ENCODE data around the gene USH2A.

The USH2A gene

GRCh38 chr1:216422821-216423520 lies at the start of gene USH2A:
Gene USH2A, minus strand, starts transcription at chr1:216423448. Its CDS starts 1,112 bp downstream, at chr1:216422336.
- DNase-seq (ENCODE audit: low read depth in 2 of 2): no peak

GRCh38 chr1:216466162-216466801 lies 43.0 kb upstream of the USH2A start:
- DNase-seq (ENCODE audit: low read depth in 2 of 2): no peak

- no peak for DNase-seq (ENCODE audit: low read depth in 2 of 2)
Measured at GRCh38 chr1:216464489-216464888, 41.2 kb upstream of the USH2A start.

GRCh38 chr1:216462066-216462775 lies 39.0 kb upstream of the USH2A start:
- DNase-seq (ENCODE audit: low read depth in 2 of 2): no peak

- DNase-seq (ENCODE audit: low read depth in 2 of 2): no peak
Measured at GRCh38 chr1:216461466-216461865, 38.2 kb upstream of the USH2A start.

- DNase-seq (ENCODE audit: low read depth in 2 of 2): no peak
Measured at GRCh38 chr1:216459651-216460207, 36.5 kb upstream of the USH2A start.

- no peak for DNase-seq (ENCODE audit: low read depth in 2 of 2)
Measured at GRCh38 chr1:216458812-216459211, 35.6 kb upstream of the USH2A start.

- DNase-seq (ENCODE audit: low read depth in 2 of 2): no peak
Measured at GRCh38 chr1:216457356-216457755, 34.1 kb upstream of the USH2A start.

GRCh38 chr1:216456682-216457081 lies 33.4 kb upstream of the USH2A start:
- no peak for DNase-seq (ENCODE audit: low read depth in 2 of 2)

- no peak for DNase-seq (ENCODE audit: low read depth in 2 of 2)
Measured at GRCh38 chr1:216453777-216454176, 30.5 kb upstream of the USH2A start.

- DNase-seq (ENCODE audit: low read depth in 2 of 2): no peak
Measured at GRCh38 chr1:216450227-216450626, 27.0 kb upstream of the USH2A start.

- no peak for DNase-seq (ENCODE audit: low read depth in 2 of 2)
Measured at GRCh38 chr1:216448011-216448510, 24.8 kb upstream of the USH2A start.

GRCh38 chr1:216437603-216438002 lies 14.4 kb upstream of the USH2A start:
- no peak for DNase-seq (ENCODE audit: low read depth in 2 of 2)

- DNase-seq (ENCODE audit: low read depth in 2 of 2): no peak
Measured at GRCh38 chr1:216434232-216434631, 11.0 kb upstream of the USH2A start.

- no peak for DNase-seq (ENCODE audit: low read depth in 2 of 2)
Measured at GRCh38 chr1:216433175-216433574, 9.9 kb upstream of the USH2A start.

- DNase-seq (ENCODE audit: low read depth in 2 of 2): no peak
Measured at GRCh38 chr1:216430744-216431143, 7.5 kb upstream of the USH2A start.

- DNase-seq (ENCODE audit: low read depth in 2 of 2): no peak
Measured at GRCh38 chr1:216425577-216425976, 2.3 kb upstream of the USH2A start.

- no peak for DNase-seq (ENCODE audit: low read depth in 2 of 2)
Measured at GRCh38 chr1:216420746-216421145, 2.5 kb downstream of the USH2A start.

- no peak for DNase-seq (ENCODE audit: low read depth in 2 of 2)
Measured at GRCh38 chr1:216420263-216420662, 3.0 kb downstream of the USH2A start.

GRCh38 chr1:216416488-216416887 lies 6.8 kb downstream of the USH2A start:
- DNase-seq (ENCODE audit: low read depth in 2 of 2): no peak

GRCh38 chr1:216410026-216410425 lies 13.2 kb downstream of the USH2A start:
- no peak for DNase-seq (ENCODE audit: low read depth in 2 of 2)

- no peak for DNase-seq (ENCODE audit: low read depth in 2 of 2)
Measured at GRCh38 chr1:216390956-216391355, 32.3 kb downstream of the USH2A start.

Data from stimulated activated CD8-positive, alpha-beta memory T cell treated with anti-CD3 and anti-CD28 coated beads, Interleukin-7, amount 100 ng/mL, for 4 hours (primary cell).